Neural crest cell (in vitro differentiated cells): ENCODE data around the gene CGREF1. TPM values are rescaled to one million over a fixed set of nuclear protein-coding genes. Genes with fewer than 3 reads are reported as not detected.

Experiments used
- DNase-seq: peaks from one replicate; pipeline ENCODE4 v3.0.0; 2021; ENCODE audit warnings: low read depth, mixed read lengths, low spot score
- H3K27ac Mint-ChIP-seq: one replicate; pipeline ENCODE4 v1.8.0; 2021; ENCODE audit warnings: mild to moderate bottlenecking, mixed read lengths; ENCODE audit not compliant: unreplicated experiment
- H3K27me3 Mint-ChIP-seq: 2 replicates; pipeline ENCODE4 v1.8.0; 2021; ENCODE audit warnings: low read depth, mild to moderate bottlenecking, mixed read lengths
- H3K36me3 Mint-ChIP-seq: 2 replicates; pipeline ENCODE4 v1.8.0; 2021; ENCODE audit warnings: low read depth, mild to moderate bottlenecking, mixed read lengths
- H3K4me1 Mint-ChIP-seq: 2 replicates; pipeline ENCODE4 v1.8.0; 2021; ENCODE audit warnings: mixed read lengths
- H3K4me3 Mint-ChIP-seq: one replicate; pipeline ENCODE4 v1.8.0; 2021; ENCODE audit warnings: mild to moderate bottlenecking, mixed read lengths
- H3K9me3 Mint-ChIP-seq: 2 replicates; pipeline ENCODE4 v1.8.0; 2021; ENCODE audit warnings: mixed read lengths
- total RNA-seq: library from RNA; stranded (reverse); gene quantifications from 2 replicates; pipeline ENCODE4 v1.2.1, GENCODE V29; 2021
- TF ChIP-seq, protein P1 (sequence below): fragments of 200-600 bp; sonication (generic); conservative IDR thresholded peaks from 2 replicates; pipeline ENCODE4 v1.5.0; 2021; ENCODE audit warnings: antibody characterized with exemption, mild to moderate bottlenecking

CGREF1 gene
- total RNA-seq, 1 donor from 2014 or later: 2.1 TPM

DNA sequence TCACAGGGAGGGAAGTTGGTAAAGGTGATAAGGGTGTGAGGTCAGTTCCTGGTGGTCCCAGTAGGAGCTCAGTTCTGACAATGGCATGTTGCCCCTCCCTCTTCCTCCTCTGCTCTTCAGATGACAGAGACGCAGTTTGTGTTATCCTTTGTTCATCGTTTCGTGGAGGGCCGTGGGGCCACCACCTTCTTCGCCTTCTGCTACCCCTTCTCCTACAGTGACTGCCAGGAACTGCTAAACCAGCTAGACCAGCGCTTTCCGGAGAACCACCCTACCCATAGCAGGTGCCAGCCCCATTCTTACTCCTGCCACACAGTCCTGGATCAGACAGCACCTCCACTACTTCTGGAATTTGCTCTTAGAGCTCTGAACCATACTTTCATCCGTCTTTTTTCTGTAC is 65.2 kb downstream of the CGREF1 start:
- Mint-ChIP-seq H3K36me3 (peaks cover 18% of the 10 kb centered on the region), H3K27ac (no peak overlapping the region), H3K4me1 (peaks cover 28% of the 10 kb centered on the region), H3K27me3 (peaks cover 18% of the 10 kb centered on the region), H3K4me3 (peak overlapping the region; percentile 92), H3K9me3 (peaks cover 5% of the 10 kb centered on the region)
- DNase-seq: no peak
- TF ChIP-seq, protein P1, sequence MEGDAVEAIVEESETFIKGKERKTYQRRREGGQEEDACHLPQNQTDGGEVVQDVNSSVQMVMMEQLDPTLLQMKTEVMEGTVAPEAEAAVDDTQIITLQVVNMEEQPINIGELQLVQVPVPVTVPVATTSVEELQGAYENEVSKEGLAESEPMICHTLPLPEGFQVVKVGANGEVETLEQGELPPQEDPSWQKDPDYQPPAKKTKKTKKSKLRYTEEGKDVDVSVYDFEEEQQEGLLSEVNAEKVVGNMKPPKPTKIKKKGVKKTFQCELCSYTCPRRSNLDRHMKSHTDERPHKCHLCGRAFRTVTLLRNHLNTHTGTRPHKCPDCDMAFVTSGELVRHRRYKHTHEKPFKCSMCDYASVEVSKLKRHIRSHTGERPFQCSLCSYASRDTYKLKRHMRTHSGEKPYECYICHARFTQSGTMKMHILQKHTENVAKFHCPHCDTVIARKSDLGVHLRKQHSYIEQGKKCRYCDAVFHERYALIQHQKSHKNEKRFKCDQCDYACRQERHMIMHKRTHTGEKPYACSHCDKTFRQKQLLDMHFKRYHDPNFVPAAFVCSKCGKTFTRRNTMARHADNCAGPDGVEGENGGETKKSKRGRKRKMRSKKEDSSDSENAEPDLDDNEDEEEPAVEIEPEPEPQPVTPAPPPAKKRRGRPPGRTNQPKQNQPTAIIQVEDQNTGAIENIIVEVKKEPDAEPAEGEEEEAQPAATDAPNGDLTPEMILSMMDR: no peak

DNA sequence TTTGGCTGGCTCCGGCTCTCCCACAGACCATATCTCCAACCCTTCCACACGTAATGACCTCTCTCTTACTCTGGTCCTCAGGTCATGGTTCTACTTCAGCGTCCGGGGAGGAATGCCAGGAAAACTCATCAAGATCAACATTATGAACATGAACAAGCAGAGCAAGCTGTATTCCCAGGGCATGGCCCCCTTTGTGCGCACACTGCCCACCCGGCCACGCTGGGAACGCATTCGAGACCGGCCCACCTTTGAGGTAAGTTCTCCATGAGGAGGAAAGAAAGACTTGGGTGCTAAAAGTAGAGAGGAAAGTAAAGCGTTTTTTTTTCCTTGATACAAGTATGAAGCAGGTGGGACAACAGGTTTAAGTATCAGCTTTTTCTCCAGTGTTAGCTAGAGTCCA is 65.6 kb downstream of the CGREF1 start:
- Mint-ChIP-seq H3K36me3 (peaks cover 18% of the 10 kb centered on the region), H3K4me3 (peak overlapping the region; percentile 92), H3K27ac (no peak overlapping the region)

DNA sequence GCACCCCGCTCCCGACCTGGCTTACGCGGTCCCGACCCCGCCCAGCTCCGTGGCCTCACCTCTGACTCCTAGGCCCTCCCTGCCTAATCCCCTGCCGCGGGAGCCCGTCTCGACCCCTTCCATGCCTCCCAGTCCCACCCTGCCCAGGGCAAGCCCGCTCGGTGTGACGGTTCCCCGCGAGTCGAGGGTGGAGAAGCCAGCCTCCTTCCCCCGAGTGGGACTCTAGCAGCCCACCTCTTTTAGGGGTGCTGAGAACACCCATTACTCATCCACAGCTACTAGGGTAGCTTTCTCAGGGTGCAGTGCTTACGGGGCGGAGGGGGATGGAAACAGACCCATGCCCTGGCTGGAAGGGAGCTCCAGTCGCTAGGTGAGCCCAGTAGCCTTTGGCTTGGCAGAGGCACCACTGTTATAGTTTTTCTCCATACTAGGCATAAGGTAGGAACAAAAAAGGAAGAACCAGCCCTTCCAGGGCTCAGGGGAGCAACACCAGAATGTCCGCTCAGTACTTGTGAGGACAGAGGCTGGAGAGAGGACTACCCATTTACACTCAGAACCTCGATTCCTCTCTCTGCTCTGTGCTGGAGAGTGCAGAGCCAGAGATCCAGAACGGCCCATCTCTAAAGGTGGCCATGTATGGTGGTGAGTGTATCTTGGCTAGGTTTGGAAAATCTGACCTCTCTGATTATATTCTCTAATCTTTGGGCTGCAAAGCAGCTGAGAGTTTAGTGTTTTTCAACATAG is 66.9 kb downstream of the CGREF1 start:
- H3K36me3 Mint-ChIP-seq: peaks cover 18% of the 10 kb centered on the region

More for the DNA sequence above, 65.6 kb downstream of the CGREF1 start:
- H3K4me1 Mint-ChIP-seq: peaks cover 28% of the 10 kb centered on the region
- no peak for DNase-seq
- peaks cover 5% of the 10 kb centered on the region for H3K9me3 Mint-ChIP-seq
- H3K27me3 Mint-ChIP-seq: peaks cover 18% of the 10 kb centered on the region
- TF ChIP-seq, protein P1: no peak

DNA sequence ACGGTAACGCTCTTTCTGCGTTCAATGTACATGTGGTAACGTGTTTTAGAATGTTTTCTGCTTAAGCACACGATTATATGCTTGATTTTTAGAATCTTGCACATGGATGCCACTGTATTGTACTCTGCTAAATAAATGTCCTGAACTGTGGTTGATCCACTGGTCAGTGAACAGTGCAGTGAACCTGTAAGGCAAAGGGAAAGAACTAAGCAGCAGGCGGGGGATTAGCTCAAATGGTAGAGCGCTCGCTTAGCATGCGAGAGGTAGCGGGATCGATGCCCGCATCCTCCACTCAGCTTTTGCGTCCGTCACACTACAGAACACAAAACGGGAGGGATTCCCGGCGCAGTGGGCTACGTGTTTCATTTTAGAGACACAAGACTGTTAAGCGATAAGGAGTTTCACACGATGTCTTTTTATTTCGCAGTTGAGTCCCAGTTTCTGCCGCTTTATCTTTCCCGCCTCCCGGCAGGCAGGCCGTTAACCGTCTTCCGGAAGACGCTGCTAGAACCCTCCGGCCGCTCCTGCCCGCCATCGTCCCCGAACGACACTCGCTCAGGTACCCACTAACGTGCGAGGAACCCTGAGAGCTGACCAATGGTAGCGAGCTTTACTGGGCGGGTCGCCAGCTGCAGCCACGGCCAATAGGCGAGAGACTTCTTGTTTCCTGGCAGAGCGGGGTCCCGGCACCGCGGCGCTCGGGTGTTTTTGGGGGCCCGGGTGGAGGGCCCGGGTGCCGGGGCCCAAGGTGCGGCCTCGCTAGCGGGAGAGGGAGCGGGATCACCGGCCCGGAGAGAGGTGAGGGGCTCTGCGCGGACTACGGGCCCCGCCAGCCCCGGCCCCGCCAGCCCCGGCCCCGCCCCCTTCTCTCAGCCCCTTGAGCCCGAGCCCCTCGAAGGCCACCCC is 67.7 kb downstream of the CGREF1 start, which contains the start of gene AGBL5:
Gene AGBL5 (plus strand): TSS at position 673 of the 906 bp plus-strand sequence. CDS start 1,291 bp downstream, outside the sequence.
- TF ChIP-seq, protein P1: no peak
- H3K27me3 Mint-ChIP-seq: peaks cover 22% of the 10 kb centered on the region

More for the DNA sequence above, 66.9 kb downstream of the CGREF1 start:
- peak; percentile 38 for DNase-seq
- Mint-ChIP-seq H3K27me3 (peaks cover 22% of the 10 kb centered on the region), H3K4me1 (peaks cover 32% of the 10 kb centered on the region), H3K4me3 (peak overlapping the region; percentile 92), H3K9me3 (peaks cover 5% of the 10 kb centered on the region), H3K27ac (no peak overlapping the region)
- TF ChIP-seq, protein P1: no peak

More for the DNA sequence above, 67.7 kb downstream of the CGREF1 start, which contains the start of gene AGBL5:
- peaks cover 5% of the 10 kb centered on the region for H3K9me3 Mint-ChIP-seq
- H3K27ac Mint-ChIP-seq: peak within 1 kb of the TSS; percentile 98
- H3K36me3 Mint-ChIP-seq: peaks cover 15% of the 10 kb centered on the region
- peak within 1 kb of the TSS; percentile 99 for H3K4me3 Mint-ChIP-seq
- peak; percentile 93 for DNase-seq
- peaks cover 32% of the 10 kb centered on the region for H3K4me1 Mint-ChIP-seq

Other genes with a start within 250 kb of the CGREF1 start
- 16.3 and 17.5 TPM in 2 replicates for gene MAPRE3, start 148.5 kb downstream of the CGREF1 start, total RNA-seq
- 54.0 and 55.2 TPM in 2 replicates for gene TMEM214, start 86.2 kb downstream of the CGREF1 start, total RNA-seq
- gene AGBL5, start 67.5 kb downstream of the CGREF1 start, total RNA-seq: 67.2 and 67.7 TPM in 2 replicates
- gene OST4, start 47.5 kb downstream of the CGREF1 start, total RNA-seq: 232 and 236 TPM in 2 replicates
- gene EMILIN1, start 40.5 kb downstream of the CGREF1 start, total RNA-seq: 22.6 and 24.1 TPM in 2 replicates
- gene KHK, start 32.4 kb downstream of the CGREF1 start, total RNA-seq: 10.0 and 10.6 TPM in 2 replicates
- 0.47 and 0.82 TPM in 2 replicates for gene ABHD1, start 4.7 kb upstream of the CGREF1 start, total RNA-seq
- 52.5 and 56.3 TPM in 2 replicates for gene PREB, start 15.5 kb upstream of the CGREF1 start, total RNA-seq
- gene PRR30, start 20.3 kb upstream of the CGREF1 start, total RNA-seq: not detected in 2 replicates
- not detected in 2 replicates for gene TCF23, start 29.9 kb upstream of the CGREF1 start, total RNA-seq
- 86.3 and 86.6 TPM in 2 replicates for gene ATRAID, start 92.9 kb upstream of the CGREF1 start, total RNA-seq
- 129 and 140 TPM in 2 replicates for gene SLC5A6, start 93.1 kb upstream of the CGREF1 start, total RNA-seq
- gene CAD, start 98.2 kb upstream of the CGREF1 start, total RNA-seq: 117 and 127 TPM in 2 replicates
- gene SLC30A3, start 143.9 kb upstream of the CGREF1 start, total RNA-seq: 0.48 and 0.93 TPM in 2 replicates
- gene DNAJC5G, start 156.3 kb upstream of the CGREF1 start, total RNA-seq: not detected in 2 replicates
- gene TRIM54, start 163.3 kb upstream of the CGREF1 start, total RNA-seq: not detected in 2 replicates
- gene UCN, start 189.3 kb upstream of the CGREF1 start, total RNA-seq: 1.6 and 1.9 TPM in 2 replicates
- 84.5 and 90.7 TPM in 2 replicates for gene MPV17, start 204.0 kb upstream of the CGREF1 start, total RNA-seq
- gene GTF3C2, start 237.6 kb upstream of the CGREF1 start, total RNA-seq: 109 and 114 TPM in 2 replicates